Left cardiac atrium (tissue), 4 donors: ENCODE results near the gene MEX3D. TPM values are rescaled to one million over a fixed set of nuclear protein-coding genes. Genes with fewer than 3 reads are reported as not detected.

Source experiments
- ATAC-seq, 2 donors: fragments of 200-7000 bp; cut with Tn5 transposase; one replicate each; pipeline ENCODE4 v1.9.1; 2020; ENCODE audit warnings: mild to moderate bottlenecking in 2 of 2, moderate library complexity in 2 of 2
- DNase-seq: peaks from one replicate; pipeline ENCODE4 v3.0.0-alpha.2; 2020
- intact Hi-C, 2 donors: fragments of 100-400 bp; cut with DNase I; formaldehyde crosslinking; loops; one replicate each; pipeline versions ENCODE4 v1.14.1 to v1.15.1; 2022 to 2023
- total RNA-seq, 2 donors: library from RNA; stranded (reverse); fragmentation: NEBNext Ultra II Directional; extraction: Animal tissue kit (Norgen Biotek cat#: 25700); gene quantifications; one replicate each; pipeline ENCODE4 v1.2.1, GENCODE V29; 2021
- donor health status: DM: no; HTN: yes; CAD: no.
- donor health status: DM: no; HTN: yes; CAD: no; lungs with severe emphysema.
- donor health status: DM: yes; HTN: yes; CAD: no.
- donor health status: Dilated cardiomyopathy.

The MEX3D gene
- total RNA-seq, 2 donors from 2014 or later: 10.9 to 12.0 TPM

- ATAC-seq (no peak), DNase-seq (no peak)
- intact Hi-C loops: no loop called here
Measured at GRCh38 chr19:1576242-1577089, 8.3 kb upstream of the MEX3D start.

GRCh38 chr19:1575323-1576241 lies 7.5 kb upstream of the MEX3D start:
- ATAC-seq (no peak), DNase-seq (no peak)
- intact Hi-C loops: no loop called here

- ATAC-seq (no peak), DNase-seq (no peak)
Measured at GRCh38 chr19:1574354-1575136, 6.4 kb upstream of the MEX3D start.

GRCh38 chr19:1572795-1573194 lies 4.7 kb upstream of the MEX3D start:
- intact Hi-C loops: no loop called here
- ATAC-seq: no peak
- DNase-seq: no peak

More at GRCh38 chr19:1574354-1575136, 6.4 kb upstream of the MEX3D start:
- intact Hi-C loops: no loop called here

GRCh38 chr19:1571358-1571757 lies 3.2 kb upstream of the MEX3D start:
- DNase-seq (no peak), ATAC-seq (no peak)
- intact Hi-C loops: no loop called here

GRCh38 chr19:1570836-1571235 lies 2.7 kb upstream of the MEX3D start:
- intact Hi-C loops: no loop called here
- ATAC-seq: no peak

GRCh38 chr19:1569997-1570396 lies 1.9 kb upstream of the MEX3D start:
- ATAC-seq (no peak), DNase-seq (no peak)
- intact Hi-C loops: no loop called here

More at GRCh38 chr19:1570836-1571235, 2.7 kb upstream of the MEX3D start:
- DNase-seq: no peak

- intact Hi-C loops: no loop called here
- no peak for DNase-seq
- ATAC-seq: no peak
Measured at GRCh38 chr19:1567848-1568227, 287 bp downstream of the MEX3D start.

- intact Hi-C loops: no loop called here
- DNase-seq (peak; percentile 49), ATAC-seq (peak; percentile 51 to 57)
Measured at GRCh38 chr19:1567116-1567847, 843 bp downstream of the MEX3D start.

- intact Hi-C loops: no loop called here
- peak; percentile 74 for DNase-seq
- peak; percentile 88 to 89 for ATAC-seq
Measured at GRCh38 chr19:1566392-1567115, 1.6 kb downstream of the MEX3D start.

- intact Hi-C loops: no loop called here
- ATAC-seq: no peak
- no peak for DNase-seq
Measured at GRCh38 chr19:1563251-1563650, 4.9 kb downstream of the MEX3D start.

GRCh38 chr19:1561236-1561842 lies 6.8 kb downstream of the MEX3D start:
- DNase-seq (no peak), ATAC-seq (no peak)
- intact Hi-C loops: no loop called here

- ATAC-seq (no peak), DNase-seq (no peak)
- intact Hi-C loops: no loop called here
Measured at GRCh38 chr19:1560286-1560882, 7.7 kb downstream of the MEX3D start.

GRCh38 chr19:1558552-1558951 lies 9.6 kb downstream of the MEX3D start:
- DNase-seq: no peak
- intact Hi-C loops: no loop called here
- no peak for ATAC-seq

- ATAC-seq (no peak), DNase-seq (no peak)
- intact Hi-C loops: no loop called here
Measured at GRCh38 chr19:1556390-1557070, 11.6 kb downstream of the MEX3D start.

GRCh38 chr19:1555487-1556389 lies 12.4 kb downstream of the MEX3D start:
- intact Hi-C loops: no loop called here
- ATAC-seq (no peak), DNase-seq (no peak)
